SK-N-MC (cell line): Measurements from ENCODE around the gene C1QTNF6.

Experiments used
- EZH2 ChIP-seq: fragments of 200-600 bp; sonication (generic); IDR thresholded peaks from one replicate; pipeline ENCODE4 v1.6.1; 2017; ENCODE audit warnings: antibody characterized with exemption
- FOXP2 ChIP-seq: optimal IDR thresholded peaks from 2 replicates; pipeline ENCODE3; 2011; ENCODE audit warnings: mild to moderate bottlenecking, moderate library complexity; ENCODE audit not compliant: insufficient read depth; ENCODE audit errors: extremely low read length, control extremely low read depth
- POLR2AphosphoS5 ChIP-seq: IDR thresholded peaks from 2 replicates; pipeline ENCODE4 v1.6.1; 2012; ENCODE audit warnings: mild to moderate bottlenecking, low read depth, low read length, borderline replicate concordance

DNA sequence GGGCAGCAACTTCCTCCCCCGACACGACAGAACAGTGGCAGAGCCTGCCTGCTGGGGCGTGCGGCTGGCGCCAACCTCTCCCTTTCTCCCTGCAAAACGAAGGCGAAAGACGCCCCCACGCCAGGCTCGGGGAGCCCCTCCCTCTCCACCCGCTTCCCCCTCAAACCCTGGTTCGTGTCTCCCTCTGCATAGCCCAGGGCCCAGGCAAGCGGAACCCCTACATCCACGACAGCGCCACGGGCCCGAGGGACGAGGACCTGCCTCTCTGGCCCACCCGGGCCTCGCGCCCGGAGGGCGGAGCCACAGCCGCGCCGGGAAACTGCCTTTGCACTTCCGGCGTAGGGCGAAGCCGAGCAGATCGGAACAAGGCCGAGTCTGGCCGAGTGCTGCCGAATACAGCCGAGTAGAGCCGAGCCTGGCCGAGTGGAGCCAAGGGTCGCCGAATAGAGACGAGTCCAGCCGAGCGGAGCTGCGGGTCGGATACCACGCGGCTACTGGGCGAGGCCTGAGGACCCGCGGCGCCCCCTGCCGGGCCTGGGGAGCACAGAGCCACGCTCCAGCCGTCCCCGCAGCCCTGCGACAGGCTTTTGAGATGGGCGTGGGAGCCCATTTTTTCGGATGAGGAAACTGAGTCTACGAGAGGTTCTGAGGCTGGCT is 11.2 kb upstream of the C1QTNF6 start:
- TF ChIP-seq POLR2AphosphoS5 (peak; percentile 95), EZH2 (no peak), FOXP2 (peak; percentile 28)
